GM23338 (cell line): Measurements from ENCODE around the gene NLRC4.

Experiments
- CREB1 ChIP-seq: fragments of 250-450 bp; sonication (Bioruptor Pico); IDR thresholded peaks from 2 replicates; pipeline ENCODE4 v1.5.0; 2020; ENCODE audit warnings: low read depth, mild to moderate bottlenecking, moderate library complexity
- EZH2 ChIP-seq: fragments of 200-600 bp; sonication (generic); IDR thresholded peaks from one replicate; pipeline ENCODE4 v1.8.0; 2017; ENCODE audit warnings: antibody characterized with exemption, mild to moderate bottlenecking, low read depth; ENCODE audit not compliant: unreplicated experiment
- EZH2phosphoT487 ChIP-seq: fragments of 200-600 bp; sonication (generic); IDR thresholded peaks from one replicate; pipeline ENCODE4 v1.8.1; 2018; ENCODE audit warnings: antibody characterized with exemption; ENCODE audit not compliant: unreplicated experiment
- JUNB ChIP-seq: IDR thresholded peaks from one replicate; pipeline ENCODE4 v1.6.1; 2016; ENCODE audit warnings: antibody characterized with exemption; ENCODE audit not compliant: unreplicated experiment
- NANOG ChIP-seq: IDR thresholded peaks from 2 replicates; pipeline ENCODE4 v1.6.1; 2016; ENCODE audit warnings: antibody characterized with exemption, borderline replicate concordance
- POLR2AphosphoS5 ChIP-seq: IDR thresholded peaks from 2 replicates; pipeline ENCODE4 v1.6.1; 2016; ENCODE audit warnings: antibody characterized with exemption, low read depth
- REST ChIP-seq: IDR thresholded peaks from one replicate; pipeline ENCODE4 v1.6.1; 2018; ENCODE audit warnings: antibody characterized with exemption; ENCODE audit not compliant: unreplicated experiment
- STAT1 ChIP-seq: IDR thresholded peaks from one replicate; pipeline ENCODE4 v1.6.1; 2016; ENCODE audit warnings: antibody characterized with exemption; ENCODE audit not compliant: unreplicated experiment
- ZNF114 ChIP-seq: fragments of 250-450 bp; sonication (Bioruptor Pico); IDR thresholded peaks from 2 replicates; pipeline ENCODE4 v1.5.0; 2020; ENCODE audit warnings: mild to moderate bottlenecking, moderate library complexity
- ZNF331 ChIP-seq: fragments of 250-450 bp; sonication (Bioruptor Pico); IDR thresholded peaks from 2 replicates; pipeline ENCODE4 v1.5.0; 2020; ENCODE audit warnings: low read depth, mild to moderate bottlenecking, moderate library complexity
- TF ChIP-seq, protein P1 (sequence below), 2 experiments: fragments of 200-600 bp in 1 of 2; sonication (generic) in 1 of 2; conservative IDR thresholded peaks; 2 replicates each; pipeline versions ENCODE4 v1.5.1 to v1.6.1; 2016 to 2017; ENCODE audit warnings: antibody characterized with exemption in 2 of 2, low read depth in 2 of 2, mild to moderate bottlenecking in 2 of 2, moderate library complexity in 1 of 2

GRCh38 chr2:32272279-32272678 lies 7.6 kb upstream of the NLRC4 start:
- TF ChIP-seq CREB1 (CRISPR knock-in tag) (no peak), EZH2 (no peak), REST (no peak), ZNF114 (CRISPR knock-in tag) (no peak), POLR2AphosphoS5 (no peak), EZH2phosphoT487 (no peak), STAT1 (no peak), ZNF331 (CRISPR knock-in tag) (no peak), NANOG (no peak), JUNB (no peak)
- TF ChIP-seq, protein P1, sequence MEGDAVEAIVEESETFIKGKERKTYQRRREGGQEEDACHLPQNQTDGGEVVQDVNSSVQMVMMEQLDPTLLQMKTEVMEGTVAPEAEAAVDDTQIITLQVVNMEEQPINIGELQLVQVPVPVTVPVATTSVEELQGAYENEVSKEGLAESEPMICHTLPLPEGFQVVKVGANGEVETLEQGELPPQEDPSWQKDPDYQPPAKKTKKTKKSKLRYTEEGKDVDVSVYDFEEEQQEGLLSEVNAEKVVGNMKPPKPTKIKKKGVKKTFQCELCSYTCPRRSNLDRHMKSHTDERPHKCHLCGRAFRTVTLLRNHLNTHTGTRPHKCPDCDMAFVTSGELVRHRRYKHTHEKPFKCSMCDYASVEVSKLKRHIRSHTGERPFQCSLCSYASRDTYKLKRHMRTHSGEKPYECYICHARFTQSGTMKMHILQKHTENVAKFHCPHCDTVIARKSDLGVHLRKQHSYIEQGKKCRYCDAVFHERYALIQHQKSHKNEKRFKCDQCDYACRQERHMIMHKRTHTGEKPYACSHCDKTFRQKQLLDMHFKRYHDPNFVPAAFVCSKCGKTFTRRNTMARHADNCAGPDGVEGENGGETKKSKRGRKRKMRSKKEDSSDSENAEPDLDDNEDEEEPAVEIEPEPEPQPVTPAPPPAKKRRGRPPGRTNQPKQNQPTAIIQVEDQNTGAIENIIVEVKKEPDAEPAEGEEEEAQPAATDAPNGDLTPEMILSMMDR (conservative IDR thresholded peaks at IDR 0.05; ENCODE audit: low read depth in 2 of 2) = no peak
